NCI-H226 (cell line): ENCODE results near the gene CALML3.

Experiments
- DNase-seq: peaks from one replicate; pipeline ENCODE4 v3.0.0-alpha.2; 2015

Gene CALML3

GRCh38 chr10:5528989-5529701 lies 4.4 kb downstream of the CALML3 start:
- DNase-seq, result no peak

DNA sequence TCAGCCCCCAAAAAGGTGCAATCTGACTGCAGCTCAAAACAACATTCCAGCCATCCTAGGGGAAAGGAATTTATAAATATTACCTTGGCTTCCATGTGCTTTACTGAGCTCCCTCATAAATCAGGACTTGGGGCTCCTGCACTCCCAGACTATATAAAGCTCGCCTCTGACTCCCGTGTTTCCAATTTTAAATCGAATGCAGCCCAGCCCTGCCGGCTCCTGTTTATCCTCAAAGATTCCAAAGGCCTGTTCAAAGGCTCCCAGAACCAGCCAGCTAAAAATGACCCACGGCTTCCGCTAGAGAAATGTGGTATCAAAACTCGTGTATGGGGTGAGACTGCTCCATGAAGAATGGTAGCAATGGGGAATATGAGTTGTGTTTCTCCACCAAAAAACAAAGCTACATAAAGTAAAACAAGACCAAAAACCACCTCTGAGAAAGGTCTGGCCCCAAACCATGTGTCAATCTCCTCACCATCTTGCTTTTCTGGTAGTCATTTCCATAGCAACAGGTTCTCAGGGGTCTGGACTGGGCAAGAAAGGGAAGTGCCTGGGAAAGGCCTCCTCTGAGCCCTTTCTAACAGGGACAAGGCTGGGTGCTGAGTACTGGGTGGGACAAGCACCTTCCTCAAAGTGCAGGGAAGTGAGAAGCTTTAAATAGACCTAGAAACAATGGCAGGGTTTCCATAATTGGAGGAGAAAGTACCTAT lies 5.1 kb downstream of the CALML3 start:
- no peak for DNase-seq

- DNase-seq, result no peak
These were observed 5.6 kb downstream of the CALML3 start for GRCh38 chr10:5530412-5530806.

DNA sequence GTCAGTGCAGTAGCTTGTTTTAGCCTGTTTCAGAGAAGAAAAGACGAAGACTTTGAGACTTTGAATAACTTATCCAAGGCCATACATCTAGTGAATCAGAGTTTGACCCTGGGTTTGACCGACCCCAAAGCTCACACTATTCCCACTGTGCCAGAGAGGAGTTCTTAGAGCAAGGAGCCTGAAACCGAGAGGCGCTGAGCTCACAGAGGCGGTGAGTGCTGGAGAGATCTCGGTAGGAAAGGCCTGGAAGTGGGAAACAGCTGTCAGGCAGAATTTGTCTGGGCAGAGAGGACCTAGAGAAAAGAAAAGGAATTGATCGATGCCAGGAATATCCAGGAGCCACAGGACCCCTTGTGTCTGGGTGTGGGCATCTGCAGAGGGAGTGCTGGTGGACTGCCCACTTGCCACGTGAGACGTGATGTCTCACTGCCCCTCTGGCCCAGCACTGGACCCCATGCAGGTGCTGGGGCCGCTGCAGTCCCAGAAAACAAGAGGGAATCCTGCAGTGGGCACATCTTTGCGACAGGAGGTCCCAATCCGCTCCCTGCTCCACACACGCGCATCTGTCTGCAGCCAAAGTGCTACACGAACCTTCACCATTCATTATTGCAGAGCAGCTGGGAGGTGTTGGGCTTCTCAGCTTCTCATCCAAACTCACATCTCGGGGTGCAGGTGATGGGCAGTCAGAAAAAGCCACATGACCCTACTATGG lies 6.2 kb downstream of the CALML3 start:
- no peak for DNase-seq

- no peak for DNase-seq
These were observed 7.0 kb downstream of the CALML3 start for GRCh38 chr10:5531558-5532306.

DNA sequence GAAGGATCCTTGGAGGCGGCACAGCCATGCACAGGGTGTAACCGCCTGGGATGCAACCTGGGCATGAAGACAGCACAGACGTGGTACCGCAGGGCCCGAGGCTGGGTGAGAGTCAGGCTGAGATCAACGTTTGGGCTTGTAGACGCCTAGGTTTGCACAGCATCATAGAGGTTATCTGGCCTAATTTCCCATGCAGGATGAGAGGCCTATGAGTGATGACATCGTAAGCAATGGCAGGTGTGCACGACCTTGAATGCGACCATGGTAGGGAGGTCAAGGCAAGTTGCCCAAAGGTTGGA lies 7.5 kb downstream of the CALML3 start:
- DNase-seq, result no peak

DNA sequence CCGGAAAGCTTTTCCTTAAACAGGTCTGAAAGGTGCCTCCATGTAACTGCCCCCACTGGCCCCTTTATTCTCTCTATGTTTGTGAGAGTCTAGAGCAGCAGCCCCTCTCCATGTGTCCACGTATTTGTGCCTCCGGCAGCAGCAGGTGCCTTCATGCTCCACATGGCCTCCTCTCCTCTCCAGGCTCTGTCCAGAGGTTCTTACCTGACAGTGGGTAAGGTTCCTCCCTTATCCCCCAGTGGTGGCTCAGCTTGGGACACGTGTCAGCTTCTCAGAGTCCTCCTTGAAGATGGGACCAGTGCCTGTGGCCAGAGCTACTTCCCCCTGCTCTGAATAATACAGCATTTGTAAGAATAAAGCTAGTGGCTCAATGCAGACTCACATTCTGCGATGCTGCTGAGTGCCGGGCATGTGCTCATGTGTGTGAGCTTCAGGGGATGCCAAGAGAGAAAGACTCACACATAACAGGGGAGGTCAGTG lies 7.9 kb downstream of the CALML3 start:
- DNase-seq, result no peak

- DNase-seq, result no peak
These were observed 8.5 kb downstream of the CALML3 start for GRCh38 chr10:5533098-5533731.

DNA sequence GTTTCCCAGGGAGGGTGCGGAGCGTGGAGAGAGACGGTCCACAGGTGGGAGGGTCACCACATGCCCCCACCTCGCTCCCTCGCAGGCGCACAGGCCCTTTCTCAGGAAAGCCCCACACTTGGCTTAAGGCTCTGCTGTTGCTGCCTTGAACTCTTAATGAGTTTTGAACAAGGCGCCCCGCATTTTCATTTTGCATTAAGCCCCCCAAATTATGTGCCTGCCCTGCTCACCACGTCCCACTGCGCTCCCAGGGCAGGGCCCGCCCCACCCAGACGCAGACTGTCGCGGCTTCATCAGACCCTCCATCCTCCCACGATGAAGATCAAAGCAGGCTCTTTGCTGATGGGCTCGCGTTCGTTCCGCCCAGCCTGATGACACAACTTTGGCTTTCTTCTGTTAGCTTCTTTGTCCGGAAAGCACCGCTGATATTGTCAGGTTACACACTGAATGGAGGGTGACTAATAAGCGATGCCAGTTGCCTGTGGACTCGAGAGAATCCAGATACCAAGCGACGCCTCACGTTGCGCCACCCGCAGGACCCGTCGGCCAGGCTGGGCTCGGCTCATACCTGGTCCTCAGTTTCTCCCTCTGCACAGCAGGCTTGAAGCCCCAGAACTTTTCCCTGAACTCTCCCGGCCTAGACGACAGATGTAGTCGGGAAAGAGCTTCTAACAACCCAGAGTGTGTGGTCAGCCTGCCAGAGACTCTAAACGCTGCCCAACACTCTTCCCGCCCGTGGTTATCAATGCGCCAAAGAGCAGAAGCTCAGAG lies 9.5 kb downstream of the CALML3 start:
- no peak for DNase-seq

- DNase-seq, result no peak
These were observed 10.4 kb downstream of the CALML3 start for GRCh38 chr10:5534880-5535856.

DNA sequence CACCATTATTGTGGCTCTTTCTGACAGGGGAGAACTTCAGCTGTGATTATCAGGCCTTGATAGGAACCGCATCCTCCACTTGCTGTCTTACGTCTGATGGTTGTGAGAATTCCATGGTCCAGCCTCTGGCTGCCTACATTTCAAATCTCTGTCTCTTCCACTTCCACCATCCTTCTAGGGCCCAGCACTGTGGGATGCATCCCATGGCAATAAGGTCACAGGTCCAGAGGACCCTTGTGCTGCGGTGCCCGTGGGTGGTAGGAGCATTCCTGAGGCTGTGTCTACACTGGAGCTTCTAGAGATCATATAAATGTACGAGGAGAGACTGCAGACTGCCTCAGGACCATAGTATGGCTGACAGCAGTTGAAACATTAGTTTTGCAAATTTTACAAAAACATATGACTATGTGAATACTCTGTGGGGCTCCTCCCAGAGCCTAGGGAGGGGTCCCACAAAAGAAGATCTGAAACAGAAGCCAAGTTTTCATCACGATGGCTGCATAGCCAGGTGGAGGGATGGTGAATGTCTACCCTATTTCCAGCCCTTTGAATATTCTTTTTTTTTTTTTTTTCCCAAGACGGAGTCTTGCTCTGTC lies 11.8 kb downstream of the CALML3 start:
- no peak for DNase-seq

DNA sequence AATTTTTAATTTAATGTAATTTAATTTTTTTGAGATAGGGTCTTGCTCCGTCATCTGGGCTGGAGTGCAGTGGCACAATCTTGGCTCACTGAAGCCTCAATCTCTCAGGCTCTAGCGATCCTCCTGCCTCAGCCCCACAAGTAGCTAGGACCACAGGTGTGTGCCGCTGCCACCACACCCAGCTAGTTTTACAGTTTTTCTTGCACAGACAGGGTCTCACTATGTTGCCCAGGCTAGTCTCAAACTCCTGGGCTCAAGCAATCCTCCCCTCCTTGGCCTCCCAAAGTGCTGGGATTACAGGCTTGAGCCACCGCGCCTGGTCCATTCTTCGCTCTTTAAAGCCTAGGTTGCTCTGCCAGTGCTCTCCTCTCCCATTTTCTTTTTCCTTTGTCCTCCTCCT lies 12.9 kb downstream of the CALML3 start:
- DNase-seq, result no peak

DNA sequence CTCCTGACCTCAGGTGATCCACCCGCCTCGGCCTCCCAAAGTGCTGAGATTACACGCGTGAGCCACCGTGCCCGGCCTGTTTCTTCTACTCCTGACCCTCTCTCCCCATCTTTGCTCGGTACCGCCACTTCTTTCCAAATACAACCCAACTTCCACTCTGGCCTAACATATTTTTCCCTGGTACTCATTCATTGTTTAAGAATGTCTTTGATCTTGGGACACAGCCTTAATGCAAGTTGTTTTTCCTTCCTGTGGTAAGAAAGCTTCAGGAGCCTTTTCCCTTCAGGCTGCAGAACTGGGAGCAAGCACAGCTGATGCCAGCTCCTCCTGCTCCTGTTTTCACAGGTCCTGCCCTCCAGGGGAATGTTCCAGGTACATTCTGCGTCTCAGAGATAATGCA lies 13.7 kb downstream of the CALML3 start:
- DNase-seq, result peak; percentile 20

DNA sequence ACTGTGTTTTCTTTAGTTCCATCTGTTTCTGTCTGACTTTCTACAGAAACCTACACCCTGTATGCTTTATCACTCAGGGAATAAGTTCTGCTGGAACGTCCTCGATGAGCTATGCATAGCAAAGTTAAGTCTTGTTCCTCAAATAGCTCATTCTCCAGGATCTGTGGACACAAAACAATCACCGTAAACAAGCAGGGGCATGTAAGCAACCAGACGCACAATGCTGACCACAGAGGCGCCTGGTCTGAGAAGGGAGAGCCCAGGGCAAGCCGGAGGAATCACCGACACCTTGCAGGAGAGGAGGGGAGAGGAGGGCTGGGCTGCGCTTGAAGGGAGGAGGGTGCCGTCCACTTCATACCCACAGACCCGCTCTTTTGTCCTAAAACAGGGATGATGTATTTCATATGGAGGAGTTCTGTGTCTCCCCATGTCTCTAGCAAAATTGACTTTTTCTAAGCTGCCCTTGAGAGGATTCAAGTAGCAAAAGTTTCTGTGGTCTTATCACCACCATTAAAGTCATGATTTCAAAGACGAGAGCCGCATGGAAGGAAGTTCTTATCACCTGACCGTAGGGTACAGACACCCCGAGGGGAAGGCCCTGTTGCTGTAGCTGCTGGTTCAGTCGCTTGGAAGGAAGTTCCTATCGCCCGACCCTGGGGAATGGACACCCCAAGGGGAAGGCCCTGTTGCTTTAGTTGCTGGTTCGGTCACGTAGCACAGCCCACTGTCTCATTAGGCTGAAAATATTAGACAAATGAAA lies 14.3 kb downstream of the CALML3 start:
- DNase-seq, result no peak

- DNase-seq, result no peak
These were observed 15.3 kb downstream of the CALML3 start for GRCh38 chr10:5540080-5540479.

DNA sequence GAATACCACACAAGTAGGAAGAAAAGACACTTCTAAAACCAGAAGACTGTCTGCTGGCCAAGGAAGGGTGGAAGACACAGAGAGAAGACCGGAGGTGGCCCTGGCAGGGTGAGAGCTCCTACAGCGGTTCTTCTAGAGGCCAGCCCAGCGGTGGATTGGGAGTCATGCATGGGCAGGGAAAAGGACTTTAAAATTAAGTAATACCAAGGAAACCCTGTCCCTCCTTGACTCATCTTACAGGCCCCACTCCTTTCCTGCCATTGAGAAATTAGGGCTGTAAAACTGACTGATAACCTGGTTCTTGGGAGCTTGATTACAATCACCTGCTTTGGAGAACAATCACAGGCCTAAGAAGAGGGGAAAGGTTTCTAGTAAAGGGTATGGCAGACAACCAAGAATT lies 16.1 kb downstream of the CALML3 start:
- no peak for DNase-seq

- DNase-seq, result no peak
These were observed 17.3 kb downstream of the CALML3 start for GRCh38 chr10:5542100-5542499.

DNA sequence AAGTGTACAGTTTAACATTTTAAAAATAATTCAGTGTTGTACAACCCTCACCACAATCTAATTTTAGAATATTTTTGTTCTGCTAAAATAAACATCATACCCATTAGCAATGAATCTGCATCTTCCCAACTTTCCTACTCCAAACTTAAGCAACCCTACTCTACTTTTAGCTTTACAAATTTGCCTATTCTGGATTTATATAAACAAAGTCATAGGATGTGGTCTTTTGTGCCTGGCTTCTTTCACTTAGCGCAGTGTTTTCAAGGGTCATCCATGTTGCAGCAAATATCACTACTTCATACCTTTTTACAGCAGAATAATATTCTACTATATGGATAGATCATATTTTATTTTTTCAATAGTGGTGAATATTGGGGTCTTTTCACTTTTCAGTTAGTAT lies 18.9 kb downstream of the CALML3 start:
- DNase-seq, result no peak

DNA sequence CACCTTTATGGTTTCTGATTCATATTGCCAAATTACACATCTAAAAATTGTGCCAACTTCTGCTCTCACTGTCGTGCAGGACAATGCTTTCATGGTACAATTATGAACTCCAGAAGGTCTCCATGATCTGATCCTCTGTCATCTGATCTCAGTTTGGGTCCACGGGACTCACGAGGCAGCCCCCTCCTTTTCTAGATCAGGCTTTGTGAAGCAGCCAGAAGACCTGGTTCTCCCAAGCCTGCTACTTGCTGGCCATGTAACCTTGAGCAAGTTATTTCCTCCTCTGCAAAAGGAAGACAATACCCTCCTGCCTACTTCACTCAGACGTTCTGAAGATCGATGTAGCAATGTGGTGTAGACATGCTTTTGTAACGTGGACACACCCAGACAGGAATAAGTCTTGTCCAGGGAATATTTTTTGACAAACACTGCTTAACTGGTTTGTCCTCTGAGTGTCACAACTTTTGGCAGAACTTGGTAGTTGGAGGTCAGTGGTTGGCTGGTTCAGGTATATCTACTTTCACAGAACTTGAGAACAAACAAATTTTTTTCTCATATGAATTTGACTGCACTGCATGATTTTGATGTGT lies 19.6 kb downstream of the CALML3 start:
- DNase-seq, result no peak
